ENCODE data around the gene RAB3B.

RAB3B gene

GRCh38 chr1:51956528-51957509 is 33.7 kb downstream of the RAB3B start:
- TF ChIP-seq POLR2AphosphoS5 (IDR thresholded peaks at IDR 0.05; ENCODE audit: low read depth, low read length): no peak
- no peak for TF ChIP-seq TAF1 (IDR thresholded peaks at IDR 0.05; ENCODE audit: borderline replicate concordance, insufficient read depth, low read length)
- TF ChIP-seq REST (IDR thresholded peaks at IDR 0.05; ENCODE audit: insufficient read depth in 1 of 2, low read depth in 2 of 2, low read length in 2 of 2): no peak
- no peak for TF ChIP-seq SIN3A (IDR thresholded peaks at IDR 0.05; ENCODE audit: borderline replicate concordance, insufficient read depth, low read length)
- TF ChIP-seq FOXP2 (optimal IDR thresholded peaks at IDR 0.05; ENCODE audit: borderline replicate concordance, extremely low read depth, extremely low read length, insufficient read depth): no peak

DNA sequence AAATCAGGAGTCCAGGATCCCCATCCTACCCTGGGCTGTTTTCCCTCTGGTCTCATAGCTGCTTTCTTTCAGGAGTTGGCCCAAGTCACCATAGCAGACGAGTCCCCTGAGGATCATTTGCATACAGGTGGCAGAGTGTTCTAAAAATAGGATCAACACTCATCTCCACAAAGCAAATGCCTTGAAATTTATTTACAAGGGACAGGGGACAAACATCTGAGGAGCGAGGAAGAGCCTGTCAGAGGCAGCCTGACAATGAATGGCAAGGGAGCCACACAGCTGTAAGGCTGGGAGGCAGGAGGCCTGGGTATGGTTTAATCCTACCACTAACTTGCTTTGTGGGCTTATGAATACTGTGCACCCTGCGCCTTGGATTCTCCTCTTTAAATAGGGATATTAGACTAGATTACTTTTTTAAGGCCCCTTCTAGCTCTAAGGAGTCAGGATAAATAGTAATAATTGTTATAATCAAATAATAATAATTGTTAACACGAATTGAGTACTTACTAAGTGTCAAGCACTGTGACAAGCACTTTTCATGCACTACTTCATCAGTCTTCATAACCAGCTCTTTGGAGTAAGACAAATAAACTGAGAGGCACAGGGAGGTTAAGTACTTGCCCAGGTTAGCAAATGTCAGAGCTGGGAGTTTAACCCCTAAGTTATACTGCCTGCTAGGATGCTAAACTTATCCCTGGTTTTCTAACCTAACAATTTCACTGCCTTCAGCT is 34.5 kb downstream of the RAB3B start:
- TF ChIP-seq TAF1 (IDR thresholded peaks at IDR 0.05; ENCODE audit: borderline replicate concordance, insufficient read depth, low read length) (no peak), FOXP2 (optimal IDR thresholded peaks at IDR 0.05; ENCODE audit: borderline replicate concordance, extremely low read depth, extremely low read length, insufficient read depth) (no peak), REST (IDR thresholded peaks at IDR 0.05; ENCODE audit: insufficient read depth in 1 of 2, low read depth in 2 of 2, low read length in 2 of 2) (no peak), SIN3A (IDR thresholded peaks at IDR 0.05; ENCODE audit: borderline replicate concordance, insufficient read depth, low read length) (no peak), POLR2AphosphoS5 (IDR thresholded peaks at IDR 0.05; ENCODE audit: low read depth, low read length) (no peak)

DNA sequence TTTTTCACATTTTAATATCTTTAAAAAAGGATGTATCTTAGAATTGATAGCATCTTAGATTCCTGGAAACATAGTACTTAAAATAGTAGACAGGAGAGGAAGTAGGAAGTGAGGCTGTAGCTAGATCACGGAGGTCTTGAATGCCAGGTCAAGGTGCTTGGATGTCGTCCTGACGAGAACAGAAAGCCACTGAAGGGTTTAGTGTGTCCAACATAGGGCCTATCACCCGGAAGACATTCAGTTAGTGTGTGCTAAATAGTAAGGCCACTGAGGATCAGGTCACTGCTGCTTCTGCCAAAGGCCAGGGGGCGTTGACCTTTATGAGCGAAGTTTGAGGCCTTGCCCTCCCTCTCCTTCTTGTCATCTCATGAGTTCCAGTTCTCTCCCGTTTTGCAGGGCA is 35.7 kb downstream of the RAB3B start:
- TF ChIP-seq FOXP2 (optimal IDR thresholded peaks at IDR 0.05; ENCODE audit: borderline replicate concordance, extremely low read depth, extremely low read length, insufficient read depth) (no peak), TAF1 (IDR thresholded peaks at IDR 0.05; ENCODE audit: borderline replicate concordance, insufficient read depth, low read length) (no peak), REST (IDR thresholded peaks at IDR 0.05; ENCODE audit: insufficient read depth in 1 of 2, low read depth in 2 of 2, low read length in 2 of 2) (no peak), SIN3A (IDR thresholded peaks at IDR 0.05; ENCODE audit: borderline replicate concordance, insufficient read depth, low read length) (no peak), POLR2AphosphoS5 (IDR thresholded peaks at IDR 0.05; ENCODE audit: low read depth, low read length) (no peak)

GRCh38 chr1:51953079-51953478 is 37.4 kb downstream of the RAB3B start:
- TF ChIP-seq FOXP2 (optimal IDR thresholded peaks at IDR 0.05; ENCODE audit: borderline replicate concordance, extremely low read depth, extremely low read length, insufficient read depth) (no peak), SIN3A (IDR thresholded peaks at IDR 0.05; ENCODE audit: borderline replicate concordance, insufficient read depth, low read length) (no peak), TAF1 (IDR thresholded peaks at IDR 0.05; ENCODE audit: borderline replicate concordance, insufficient read depth, low read length) (no peak), REST (IDR thresholded peaks at IDR 0.05; ENCODE audit: insufficient read depth in 1 of 2, low read depth in 2 of 2, low read length in 2 of 2) (no peak), POLR2AphosphoS5 (IDR thresholded peaks at IDR 0.05; ENCODE audit: low read depth, low read length) (no peak)

Measured in PFSK-1 (cell line).